Tibial nerve (tissue), 3 donors: Measurements from ENCODE around the gene SLC25A5.
"Not testable (repeated sequence)": the region's sequence is repeated elsewhere in the genome, so short reads cannot be mapped to it uniquely, and the experiment has no call there.

ENCODE experiments used
- CTCF ChIP-seq, 5 experiments: fragments of 200-600 bp in 3 of 5; fragments of 450-650 bp in 2 of 5; sonication (generic) in 3 of 5; IDR thresholded peaks; one replicate each; pipeline ENCODE4 v1.5.1; 2016 to 2019; ENCODE audit warnings: antibody characterized with exemption in 5 of 5, mild to moderate bottlenecking in 3 of 5, moderate library complexity in 2 of 5
- POLR2A ChIP-seq, 2 donors: fragments of 450-650 bp; IDR thresholded peaks; one replicate each; pipeline ENCODE4 v1.6.1; 2017; ENCODE audit warnings: antibody characterized with exemption in 2 of 2, mild to moderate bottlenecking in 2 of 2, moderate library complexity in 2 of 2

GRCh38 chrX:119441295-119441694 is 26.9 kb upstream of the SLC25A5 start:
- not testable (repeated sequence) for TF ChIP-seq CTCF, POLR2A (IDR thresholded peaks at IDR 0.05)
